Fibroblast of skin of back (primary cell): ENCODE measurements around the gene SLC8B1.
"Not testable (repeated sequence)": the region's sequence is repeated elsewhere in the genome, so short reads cannot be mapped to it uniquely, and the experiment has no call there.

Experiments used
- DNase-seq: peaks from one replicate; pipeline ENCODE4 v3.0.0-alpha.2; 2013

SLC8B1 gene

GRCh38 chr12:113354192-113354591 is 19.3 kb upstream of the SLC8B1 start:
- not testable (repeated sequence) for DNase-seq

GRCh38 chr12:113351089-113351488 is 16.2 kb upstream of the SLC8B1 start:
- DNase-seq: no peak

GRCh38 chr12:113348849-113349536 is 14.1 kb upstream of the SLC8B1 start:
- no peak for DNase-seq

GRCh38 chr12:113347892-113348291 is 13.0 kb upstream of the SLC8B1 start:
- DNase-seq: no peak

- no peak for DNase-seq
Measured at GRCh38 chr12:113347107-113347506, 12.2 kb upstream of the SLC8B1 start.

- DNase-seq: no peak
Measured at GRCh38 chr12:113346353-113346752, 11.4 kb upstream of the SLC8B1 start.

GRCh38 chr12:113345318-113345717 is 10.4 kb upstream of the SLC8B1 start:
- no peak for DNase-seq

GRCh38 chr12:113341535-113341934 is 6.6 kb upstream of the SLC8B1 start:
- no peak for DNase-seq

- DNase-seq: no peak
Measured at GRCh38 chr12:113340061-113340460, 5.2 kb upstream of the SLC8B1 start.

- no peak for DNase-seq
Measured at GRCh38 chr12:113339540-113339939, 4.6 kb upstream of the SLC8B1 start.

- DNase-seq: no peak
Measured at GRCh38 chr12:113333877-113334785, 778 bp downstream of the SLC8B1 start.

GRCh38 chr12:113333418-113333750 is 1.5 kb downstream of the SLC8B1 start:
- DNase-seq: no peak

GRCh38 chr12:113332688-113333417 is 2.1 kb downstream of the SLC8B1 start:
- no peak for DNase-seq

- no peak for DNase-seq
Measured at GRCh38 chr12:113330505-113330904, 4.4 kb downstream of the SLC8B1 start.

- DNase-seq: no peak
Measured at GRCh38 chr12:113329791-113330417, 5.0 kb downstream of the SLC8B1 start.

- DNase-seq: peak; percentile 34
Measured at GRCh38 chr12:113329022-113329790, 5.7 kb downstream of the SLC8B1 start.

- no peak for DNase-seq
Measured at GRCh38 chr12:113328368-113328889, 6.5 kb downstream of the SLC8B1 start.

GRCh38 chr12:113326775-113327395 is 8.0 kb downstream of the SLC8B1 start:
- no peak for DNase-seq

- no peak for DNase-seq
Measured at GRCh38 chr12:113325916-113326315, 9.0 kb downstream of the SLC8B1 start.

GRCh38 chr12:113322343-113322742 is 12.6 kb downstream of the SLC8B1 start:
- peak; percentile 83 for DNase-seq

- no peak for DNase-seq
Measured at GRCh38 chr12:113320401-113320800, 14.5 kb downstream of the SLC8B1 start.
